ENCODE data around the gene TEDC1.

The TEDC1 gene

DNA sequence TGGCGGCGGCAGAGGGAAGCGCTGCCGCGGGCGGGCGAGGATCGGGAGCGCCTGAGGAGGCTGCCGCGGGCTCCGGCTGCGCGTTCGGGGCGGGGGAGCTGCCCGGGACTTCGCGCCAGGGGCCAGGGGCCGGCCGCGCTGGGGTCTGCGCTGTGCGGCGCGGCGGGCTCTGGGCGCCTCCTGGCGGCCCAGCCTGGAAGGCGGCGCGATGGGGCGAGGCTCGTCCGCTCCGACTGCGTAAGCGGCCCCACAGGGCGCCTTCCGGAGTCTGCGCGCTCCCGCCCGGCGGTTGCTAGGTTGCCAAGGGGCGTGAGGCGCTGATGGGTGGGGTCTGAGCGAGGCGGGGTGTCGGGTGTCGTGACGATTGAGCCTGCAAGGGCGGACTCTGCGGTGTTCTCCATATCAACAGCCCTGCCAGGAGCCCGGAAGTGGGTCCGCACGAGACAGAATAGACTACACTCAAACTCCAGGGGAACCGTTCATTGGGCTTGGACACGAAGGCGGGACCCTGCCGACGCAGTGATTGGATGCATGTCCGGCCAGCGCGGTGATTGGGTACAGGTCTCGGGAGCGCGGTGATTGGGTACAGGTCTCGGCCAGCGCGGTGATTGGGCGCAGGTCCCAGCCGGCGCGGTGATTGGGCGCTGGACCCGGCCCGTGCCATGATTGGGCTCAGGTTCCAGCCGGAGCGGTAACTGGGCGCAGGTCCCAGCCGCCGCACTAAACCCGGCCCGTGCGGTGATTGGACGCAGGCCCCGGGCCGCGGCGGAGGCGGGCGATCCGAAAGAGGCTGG, at the start of gene TEDC1:
TEDC1 (plus strand) TSS at position 675 of the 794 bp plus-strand sequence. CDS start 130 bp downstream, outside the sequence.
- Mint-ChIP-seq H3K27me3 (no peaks in the 10 kb centered on the region), H3K9me3 (no peaks in the 10 kb centered on the region), H3K27ac (peak within 1 kb of the TSS; percentile 75), H3K36me3 (peaks cover 14% of the 10 kb centered on the region), H3K4me3 (peak within 1 kb of the TSS; percentile 85), H3K4me1 (peaks cover 38% of the 10 kb centered on the region)
- peak; percentile 85 for ATAC-seq

GRCh38 chr14:105442125-105442524, 48.9 kb upstream of the TEDC1 start:
- H3K36me3 Mint-ChIP-seq: peaks cover 21% of the 10 kb centered on the region
- H3K9me3 Mint-ChIP-seq: no peaks in the 10 kb centered on the region
- H3K4me1 Mint-ChIP-seq: no peaks in the 10 kb centered on the region
- H3K27me3 Mint-ChIP-seq: no peaks in the 10 kb centered on the region
- no peak overlapping the region for H3K27ac Mint-ChIP-seq
- H3K4me3 Mint-ChIP-seq: no peak overlapping the region
- ATAC-seq: no peak

DNA sequence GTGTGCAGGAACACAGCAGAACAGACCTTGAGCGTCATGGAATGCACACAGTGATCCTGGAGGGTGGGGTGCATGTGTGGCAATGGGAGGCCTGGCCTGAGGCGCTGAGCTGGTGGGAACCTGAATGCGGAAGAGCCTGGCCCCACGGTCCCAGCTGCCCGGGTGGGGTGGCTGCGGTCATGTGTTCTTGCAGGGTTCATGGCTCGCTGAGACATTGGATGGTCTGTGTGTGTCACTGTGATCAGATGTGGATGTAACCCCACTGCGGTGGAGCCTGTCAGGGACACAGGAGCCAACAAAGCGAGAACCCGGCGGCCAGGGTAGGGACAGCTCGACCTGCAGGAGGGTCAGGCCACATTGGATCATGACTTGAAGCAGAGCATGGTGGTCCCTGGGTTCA, 48.2 kb upstream of the TEDC1 start:
- H3K36me3 Mint-ChIP-seq: peaks cover 21% of the 10 kb centered on the region
- H3K9me3 Mint-ChIP-seq: no peaks in the 10 kb centered on the region
- no peaks in the 10 kb centered on the region for H3K27me3 Mint-ChIP-seq
- peaks cover 2% of the 10 kb centered on the region for H3K4me1 Mint-ChIP-seq
- H3K27ac Mint-ChIP-seq: no peak overlapping the region
- H3K4me3 Mint-ChIP-seq: no peak overlapping the region
- no peak for ATAC-seq

DNA sequence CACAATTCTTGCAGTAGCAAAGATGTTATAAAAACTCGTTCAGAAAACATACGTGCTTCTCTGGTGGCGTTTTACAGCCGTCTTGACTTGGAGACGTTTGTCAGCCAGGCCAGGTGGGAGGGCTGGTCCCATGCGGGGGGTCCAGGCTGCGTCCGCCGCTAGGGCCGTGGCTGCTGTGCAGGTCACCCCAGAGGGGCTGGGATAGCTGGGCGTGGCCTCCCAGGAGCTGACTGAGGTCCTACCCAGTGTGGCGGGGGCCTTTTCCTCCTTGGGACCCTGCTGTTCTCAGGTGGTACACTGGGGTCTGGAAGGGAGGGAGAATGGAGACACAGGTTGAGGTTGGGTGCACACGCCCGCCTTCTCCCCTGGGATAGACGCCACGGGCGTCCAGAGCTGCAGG, 46.2 kb upstream of the TEDC1 start:
- H3K4me3 Mint-ChIP-seq: no peak overlapping the region
- H3K4me1 Mint-ChIP-seq: peaks cover 10% of the 10 kb centered on the region
- H3K9me3 Mint-ChIP-seq: no peaks in the 10 kb centered on the region
- H3K27ac Mint-ChIP-seq: no peak overlapping the region
- H3K36me3 Mint-ChIP-seq: peaks cover 21% of the 10 kb centered on the region
- ATAC-seq: no peak
- H3K27me3 Mint-ChIP-seq: no peaks in the 10 kb centered on the region

- H3K27me3 Mint-ChIP-seq: no peaks in the 10 kb centered on the region
- H3K4me3 Mint-ChIP-seq: no peak overlapping the region
- peaks cover 10% of the 10 kb centered on the region for H3K4me1 Mint-ChIP-seq
- H3K9me3 Mint-ChIP-seq: no peaks in the 10 kb centered on the region
- peaks cover 24% of the 10 kb centered on the region for H3K36me3 Mint-ChIP-seq
- H3K27ac Mint-ChIP-seq: no peak overlapping the region
- no peak for ATAC-seq
Measured at GRCh38 chr14:105445290-105445689, 45.8 kb upstream of the TEDC1 start.

DNA sequence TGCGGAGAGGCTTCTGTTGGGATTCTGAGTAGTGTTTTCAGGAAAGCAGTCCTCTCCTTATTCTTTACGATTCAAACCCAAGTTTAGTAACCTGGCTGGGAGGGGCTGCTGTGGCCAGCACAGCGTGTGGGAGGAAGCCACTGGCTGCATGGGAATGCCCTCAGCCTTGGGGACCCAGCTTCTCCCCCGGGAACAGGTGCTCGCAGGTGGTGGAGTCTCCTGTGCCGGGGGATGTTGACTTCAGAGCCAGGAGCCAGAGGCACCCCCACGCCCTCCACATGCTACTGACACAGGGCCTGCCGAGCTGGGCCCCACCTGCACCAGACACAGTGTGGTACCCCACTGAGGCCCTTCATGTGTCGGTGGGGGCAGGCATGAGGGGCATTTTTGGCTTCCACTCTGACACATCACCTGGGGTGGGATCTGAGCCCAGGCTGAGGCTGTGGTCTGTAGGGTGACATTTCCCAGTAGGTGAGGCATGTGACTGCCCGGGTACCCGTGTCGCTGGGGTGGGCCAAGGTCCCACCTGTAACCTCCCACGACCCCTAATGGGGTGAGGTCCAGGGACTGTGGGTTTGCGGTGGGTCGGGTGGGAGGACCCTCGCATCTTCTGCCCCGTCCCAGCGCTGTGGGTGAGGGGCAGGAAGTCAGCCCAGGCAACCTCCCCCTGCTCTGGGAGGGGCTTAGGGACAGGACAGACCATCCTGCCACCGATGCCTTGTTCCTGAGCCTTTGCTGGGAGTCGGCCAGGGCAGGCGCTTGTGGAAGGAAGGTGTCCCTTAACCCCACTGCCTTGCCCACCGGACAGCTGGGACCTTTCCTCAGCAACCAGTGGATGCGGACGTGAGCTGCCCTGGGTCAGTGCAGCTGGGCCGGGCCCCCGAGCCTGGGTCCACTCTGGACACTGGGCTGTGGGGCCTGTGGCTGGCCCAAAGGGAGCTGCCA, 44.9 kb upstream of the TEDC1 start:
- ATAC-seq: no peak
- peaks cover 10% of the 10 kb centered on the region for H3K4me1 Mint-ChIP-seq
- no peak overlapping the region for H3K27ac Mint-ChIP-seq
- H3K36me3 Mint-ChIP-seq: peaks cover 27% of the 10 kb centered on the region
- no peaks in the 10 kb centered on the region for H3K9me3 Mint-ChIP-seq
- H3K27me3 Mint-ChIP-seq: no peaks in the 10 kb centered on the region
- no peak overlapping the region for H3K4me3 Mint-ChIP-seq

DNA sequence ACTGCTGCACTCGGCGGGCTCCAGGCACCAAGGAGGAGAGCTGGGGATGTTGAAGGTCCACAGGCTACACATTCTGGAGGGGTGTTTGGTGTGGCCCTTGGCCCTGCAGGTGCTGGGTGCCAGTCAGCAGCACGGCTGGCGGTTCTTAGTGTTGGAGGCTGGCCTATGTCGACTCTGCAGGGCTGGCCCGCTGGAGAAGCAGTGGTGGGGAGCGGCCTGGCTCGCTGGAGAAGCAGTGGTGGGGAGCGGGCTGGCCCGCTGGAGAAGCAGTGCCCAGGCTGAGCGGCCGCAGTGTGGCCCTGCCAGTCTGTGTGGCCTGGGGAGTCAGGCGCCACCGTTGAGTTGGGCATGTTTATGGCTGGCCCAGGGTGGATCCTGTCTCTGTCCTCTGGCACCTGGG, 44.1 kb upstream of the TEDC1 start:
- no peaks in the 10 kb centered on the region for H3K27me3 Mint-ChIP-seq
- no peaks in the 10 kb centered on the region for H3K9me3 Mint-ChIP-seq
- ATAC-seq: no peak
- H3K27ac Mint-ChIP-seq: no peak overlapping the region
- no peak overlapping the region for H3K4me3 Mint-ChIP-seq
- peaks cover 10% of the 10 kb centered on the region for H3K4me1 Mint-ChIP-seq
- H3K36me3 Mint-ChIP-seq: peaks cover 23% of the 10 kb centered on the region

GRCh38 chr14:105447651-105448640, 43.1 kb upstream of the TEDC1 start:
- no peak for ATAC-seq
- Mint-ChIP-seq H3K36me3 (peaks cover 23% of the 10 kb centered on the region), H3K9me3 (no peaks in the 10 kb centered on the region), H3K27ac (no peak overlapping the region), H3K4me3 (no peak overlapping the region), H3K4me1 (peaks cover 10% of the 10 kb centered on the region), H3K27me3 (no peaks in the 10 kb centered on the region)

DNA sequence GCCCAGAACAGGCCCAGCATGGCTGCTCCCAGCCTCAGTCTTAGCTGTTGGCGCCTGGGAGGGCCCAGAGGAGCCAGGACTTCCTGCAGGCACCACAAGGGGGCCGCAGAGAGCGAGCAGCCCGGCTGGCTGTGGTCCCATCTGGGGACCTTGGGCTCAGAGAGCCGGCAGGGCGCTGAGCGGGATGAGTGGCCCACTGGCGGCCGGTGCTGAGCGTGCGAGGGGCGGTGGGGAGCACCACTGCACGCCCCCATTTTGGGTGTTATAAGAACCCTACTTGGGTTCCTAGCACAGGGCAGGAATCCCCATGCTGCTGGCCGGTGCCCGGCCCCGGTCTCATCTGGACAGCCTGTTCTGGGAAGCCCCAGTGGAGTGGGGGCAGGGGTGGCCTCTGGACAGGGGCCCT, 42.3 kb upstream of the TEDC1 start:
- Mint-ChIP-seq H3K4me1 (peaks cover 10% of the 10 kb centered on the region), H3K9me3 (no peaks in the 10 kb centered on the region), H3K4me3 (no peak overlapping the region), H3K36me3 (peaks cover 24% of the 10 kb centered on the region), H3K27ac (no peak overlapping the region), H3K27me3 (no peaks in the 10 kb centered on the region)
- ATAC-seq: peak; percentile 87

DNA sequence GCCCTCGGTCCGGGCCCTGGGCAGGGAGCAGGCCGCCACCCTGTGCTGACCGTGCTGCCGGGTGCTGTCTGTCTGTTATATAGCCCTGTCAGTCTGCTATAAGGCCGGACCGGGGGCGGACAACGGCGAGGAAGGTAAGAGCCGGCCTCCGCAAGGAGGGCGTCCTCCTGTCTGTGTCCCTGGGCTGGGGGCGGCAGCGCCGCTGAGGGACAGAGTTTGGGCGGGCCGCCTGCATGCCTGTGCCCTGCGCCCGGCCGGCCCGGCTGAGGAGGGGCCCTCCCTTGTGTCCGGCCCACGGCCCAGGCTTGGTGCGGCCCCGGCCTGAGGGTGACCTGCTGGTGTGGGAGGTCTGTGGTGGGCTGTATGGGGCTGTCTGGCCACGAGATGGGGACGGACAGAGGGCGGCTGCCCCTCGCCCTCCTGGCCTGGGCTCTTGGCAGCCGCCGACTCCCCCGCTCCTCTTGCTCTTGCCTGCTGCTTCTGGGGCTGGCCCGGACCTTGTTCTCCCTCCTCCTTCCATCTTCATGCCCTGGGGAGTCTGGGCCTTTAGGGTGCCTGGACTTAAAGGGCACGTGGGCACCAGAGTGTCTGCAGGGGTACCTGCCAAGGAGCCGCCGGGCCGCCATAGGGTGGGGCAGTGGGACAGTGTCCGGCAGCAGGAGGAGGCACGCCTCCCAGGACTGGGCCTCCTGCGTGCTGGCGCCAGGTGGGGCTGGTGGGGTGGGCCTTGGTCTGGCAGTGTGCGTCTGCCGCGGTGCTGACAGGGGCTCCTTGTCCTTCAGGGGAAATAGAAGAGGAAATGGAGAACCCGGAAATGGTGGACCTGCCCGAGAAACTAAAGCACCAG, 41.5 kb upstream of the TEDC1 start:
- H3K36me3 Mint-ChIP-seq: peaks cover 29% of the 10 kb centered on the region
- H3K9me3 Mint-ChIP-seq: no peaks in the 10 kb centered on the region
- peak; percentile 5 for ATAC-seq
- H3K27me3 Mint-ChIP-seq: no peaks in the 10 kb centered on the region
- H3K4me3 Mint-ChIP-seq: no peak overlapping the region
- H3K27ac Mint-ChIP-seq: no peak overlapping the region
- H3K4me1 Mint-ChIP-seq: peaks cover 16% of the 10 kb centered on the region

DNA sequence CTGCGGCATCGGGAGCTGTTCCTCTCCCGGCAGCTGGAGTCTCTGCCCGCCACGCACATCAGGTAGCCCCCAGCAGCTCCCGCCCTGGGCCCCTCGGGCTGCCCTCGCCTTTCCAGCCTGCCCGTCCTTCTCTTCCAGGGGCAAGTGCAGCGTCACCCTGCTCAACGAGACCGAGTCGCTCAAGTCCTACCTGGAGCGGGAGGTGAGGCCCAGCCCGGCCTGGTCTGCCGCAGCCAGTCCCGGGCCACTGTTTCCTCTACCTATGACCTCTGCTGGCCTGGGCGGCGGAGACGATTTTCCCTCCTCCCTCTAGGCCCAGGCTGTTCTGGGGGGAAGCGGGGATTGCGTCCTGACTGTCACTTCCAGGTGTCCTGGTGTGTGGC, 40.9 kb upstream of the TEDC1 start:
- no peak overlapping the region for H3K27ac Mint-ChIP-seq
- peaks cover 33% of the 10 kb centered on the region for H3K36me3 Mint-ChIP-seq

GRCh38 chr14:105450864-105451720, 40.0 kb upstream of the TEDC1 start:
- no peak overlapping the region for H3K4me3 Mint-ChIP-seq
- H3K9me3 Mint-ChIP-seq: no peaks in the 10 kb centered on the region
- no peak overlapping the region for H3K27ac Mint-ChIP-seq
- H3K4me1 Mint-ChIP-seq: peaks cover 24% of the 10 kb centered on the region
- H3K27me3 Mint-ChIP-seq: no peaks in the 10 kb centered on the region
- ATAC-seq: no peak
- H3K36me3 Mint-ChIP-seq: peaks cover 40% of the 10 kb centered on the region

More for the DNA sequence above, 40.9 kb upstream of the TEDC1 start:
- no peak for ATAC-seq
- H3K4me1 Mint-ChIP-seq: peaks cover 17% of the 10 kb centered on the region
- no peak overlapping the region for H3K4me3 Mint-ChIP-seq
- H3K9me3 Mint-ChIP-seq: no peaks in the 10 kb centered on the region
- H3K27me3 Mint-ChIP-seq: no peaks in the 10 kb centered on the region

DNA sequence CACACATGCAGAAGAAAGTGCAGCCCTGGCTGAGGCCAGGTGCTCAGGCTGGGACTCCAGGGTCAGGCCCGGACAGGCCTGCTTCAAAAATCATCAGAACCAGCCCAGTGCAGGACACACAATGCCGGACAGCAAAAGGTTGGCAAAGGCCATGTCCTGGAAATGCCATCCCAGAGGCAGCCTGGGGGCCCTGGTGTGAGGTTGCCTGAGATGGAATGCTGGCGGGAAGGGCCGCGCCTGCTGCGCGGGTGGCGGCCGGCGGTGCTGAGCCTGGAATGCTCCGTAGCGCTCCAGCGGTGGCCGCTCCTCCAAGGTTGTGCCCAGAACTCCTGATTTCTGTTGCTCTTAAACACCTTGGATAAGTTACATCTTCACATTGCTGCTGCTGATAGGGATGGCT, 38.1 kb upstream of the TEDC1 start:
- no peak for ATAC-seq
- no peak overlapping the region for H3K4me3 Mint-ChIP-seq
- H3K27ac Mint-ChIP-seq: no peak overlapping the region
- no peaks in the 10 kb centered on the region for H3K27me3 Mint-ChIP-seq
- peaks cover 21% of the 10 kb centered on the region for H3K4me1 Mint-ChIP-seq
- H3K9me3 Mint-ChIP-seq: no peaks in the 10 kb centered on the region
- H3K36me3 Mint-ChIP-seq: peaks cover 40% of the 10 kb centered on the region

All from stimulated activated memory B cell treated with anti-CD40 and anti-IgM and Interleukin-4, amounts not matched to agents 10 μg/mL and 1 μg/mL and 100 μg/mL, for 72 hours (primary cell).